ENCODE results near the gene CALR.

GRCh38 chr19:12985049-12985776, 46.8 kb downstream of the CALR start:
- TF ChIP-seq CTCF (IDR thresholded peaks at IDR 0.05) = no peak
- peak in 1 of 2 donors; percentile 41 for TF ChIP-seq POLR2A (IDR thresholded peaks at IDR 0.05)

Measured in adrenal gland (tissue), 5 donors.